ENCODE data around the gene MAN2A2. TPM values are rescaled to one million over a fixed set of nuclear protein-coding genes. Genes with fewer than 3 reads are reported as not detected.
"Not testable (repeated sequence)": the region's sequence is repeated elsewhere in the genome, so short reads cannot be mapped to it uniquely, and the experiment has no call there.

Gene MAN2A2
- total RNA-seq, 2 donors from 2014 or later: 99.8 to 225 TPM

DNA sequence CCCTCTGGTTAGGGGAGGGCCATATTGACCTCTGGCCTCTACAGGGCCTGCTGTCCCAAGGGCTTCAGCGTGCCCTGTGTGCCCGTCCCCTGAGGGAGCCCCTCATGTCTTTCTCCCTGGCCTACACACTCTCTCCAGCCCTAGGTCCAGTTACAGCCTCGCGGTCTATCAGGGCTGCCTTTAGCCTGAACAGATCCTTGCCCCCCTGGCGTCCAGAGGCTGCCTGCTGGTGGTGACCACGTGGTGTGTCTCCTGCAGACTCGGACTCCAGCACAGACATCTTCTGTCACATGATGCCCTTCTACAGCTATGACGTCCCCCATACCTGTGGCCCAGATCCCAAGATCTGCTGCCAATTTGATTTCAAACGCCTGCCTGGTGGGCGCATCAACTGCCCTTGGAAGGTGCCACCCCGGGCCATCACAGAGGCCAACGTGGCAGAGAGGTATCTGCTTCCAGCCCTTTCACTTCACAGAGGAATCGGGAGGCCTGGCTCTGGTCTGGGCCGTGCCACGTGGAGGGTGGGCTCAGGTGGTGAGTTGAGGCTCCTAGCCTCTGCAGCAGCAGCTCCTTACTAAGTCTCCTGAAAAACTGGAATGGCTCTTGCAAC lies 4.1 kb downstream of the MAN2A2 start:
- peak overlapping the region in 1 of 2 donors; percentile 55 for H3K27ac Mint-ChIP-seq
- ATAC-seq (no peak), DNase-seq (ENCODE audit: low spot score in 2 of 2) (no peak)
- peaks cover 16 to 38% of the 10 kb centered on the region in 2 donors for H3K36me3 Mint-ChIP-seq
- H3K9me3 Mint-ChIP-seq: no peaks in the 10 kb centered on the region

DNA sequence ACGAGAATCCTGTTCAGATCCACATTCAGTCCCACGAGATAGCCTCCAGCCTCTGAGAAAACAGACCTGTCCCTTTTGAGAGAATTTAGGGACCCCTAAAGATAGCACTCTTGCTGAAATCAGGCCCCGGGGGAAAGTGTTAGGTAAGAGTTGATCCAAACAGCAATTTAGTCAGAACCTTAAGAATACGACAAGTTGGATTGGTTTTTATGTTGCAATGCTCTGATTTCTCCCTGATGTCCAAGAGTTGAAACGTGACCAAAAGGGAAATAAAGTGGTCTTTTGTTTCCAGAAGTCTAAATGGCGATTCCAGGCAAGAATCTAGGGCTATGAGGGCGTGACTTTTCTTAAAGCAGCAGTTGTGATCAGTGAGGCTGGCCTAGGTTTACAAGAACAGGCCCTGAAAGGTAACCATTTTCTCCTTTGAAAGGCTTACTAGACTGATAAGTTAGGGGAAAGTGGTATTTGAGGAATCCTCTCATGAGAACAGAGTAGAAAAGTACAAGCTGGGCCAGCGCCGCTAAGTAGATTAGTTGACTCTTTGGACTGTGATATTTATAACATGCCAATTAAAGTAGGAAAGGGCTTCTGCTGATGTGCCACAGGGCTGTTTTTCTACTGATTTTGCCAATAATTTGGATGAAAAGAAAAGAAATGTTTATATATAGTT lies 4.9 kb downstream of the MAN2A2 start:
- H3K36me3 Mint-ChIP-seq: peaks cover 16 to 39% of the 10 kb centered on the region in 2 donors
- H3K9me3 Mint-ChIP-seq: no peaks in the 10 kb centered on the region
- no peak for DNase-seq (ENCODE audit: low spot score in 2 of 2)
- no peak for ATAC-seq
- H3K27ac Mint-ChIP-seq: no peak overlapping the region

DNA sequence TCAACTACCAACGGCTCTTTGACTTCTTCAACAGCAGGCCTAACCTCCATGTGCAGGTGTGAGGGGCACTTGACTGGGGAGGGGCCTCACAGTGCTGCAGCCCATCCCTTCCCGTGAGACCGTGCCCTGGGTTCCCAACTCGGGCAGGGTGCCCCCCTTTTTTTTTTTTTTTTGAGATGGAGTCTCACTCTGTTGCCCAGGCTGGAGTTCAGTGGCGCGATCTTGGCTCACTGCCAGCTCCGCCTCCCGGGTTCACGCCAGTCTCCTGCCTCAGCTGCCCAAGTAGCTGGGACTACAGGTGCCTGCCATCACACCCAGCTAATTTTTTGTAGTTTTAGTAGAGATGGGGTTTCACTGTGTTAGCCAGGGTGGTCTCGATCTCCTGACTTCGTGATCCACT lies 6.3 kb downstream of the MAN2A2 start:
- H3K36me3 Mint-ChIP-seq: peaks cover 16 to 36% of the 10 kb centered on the region in 2 donors
- ATAC-seq; H3K27ac Mint-ChIP-seq; DNase-seq (ENCODE audit: low spot score in 2 of 2); H3K9me3 Mint-ChIP-seq: not testable (repeated sequence)

DNA sequence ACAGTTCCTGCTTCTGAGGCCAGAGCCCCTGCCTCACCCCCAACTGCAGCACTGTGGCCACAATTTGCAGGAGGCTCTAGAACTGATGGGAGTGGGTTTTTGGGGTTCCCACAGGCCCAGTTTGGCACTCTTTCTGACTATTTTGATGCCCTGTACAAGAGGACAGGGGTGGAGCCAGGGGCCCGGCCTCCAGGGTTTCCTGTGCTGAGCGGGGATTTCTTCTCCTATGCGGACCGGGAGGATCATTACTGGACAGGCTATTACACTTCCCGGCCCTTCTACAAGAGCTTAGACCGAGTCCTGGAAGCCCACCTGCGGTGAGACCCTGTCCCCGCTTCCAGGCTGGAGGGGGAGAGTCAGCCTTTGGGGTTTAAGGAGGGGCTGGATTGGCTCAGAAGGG lies 6.9 kb downstream of the MAN2A2 start:
- Mint-ChIP-seq H3K27ac (no peak overlapping the region), H3K36me3 (peaks cover 16 to 34% of the 10 kb centered on the region in 2 donors), H3K9me3 (no peaks in the 10 kb centered on the region)
- ATAC-seq (no peak), DNase-seq (ENCODE audit: low spot score in 2 of 2) (no peak)

DNA sequence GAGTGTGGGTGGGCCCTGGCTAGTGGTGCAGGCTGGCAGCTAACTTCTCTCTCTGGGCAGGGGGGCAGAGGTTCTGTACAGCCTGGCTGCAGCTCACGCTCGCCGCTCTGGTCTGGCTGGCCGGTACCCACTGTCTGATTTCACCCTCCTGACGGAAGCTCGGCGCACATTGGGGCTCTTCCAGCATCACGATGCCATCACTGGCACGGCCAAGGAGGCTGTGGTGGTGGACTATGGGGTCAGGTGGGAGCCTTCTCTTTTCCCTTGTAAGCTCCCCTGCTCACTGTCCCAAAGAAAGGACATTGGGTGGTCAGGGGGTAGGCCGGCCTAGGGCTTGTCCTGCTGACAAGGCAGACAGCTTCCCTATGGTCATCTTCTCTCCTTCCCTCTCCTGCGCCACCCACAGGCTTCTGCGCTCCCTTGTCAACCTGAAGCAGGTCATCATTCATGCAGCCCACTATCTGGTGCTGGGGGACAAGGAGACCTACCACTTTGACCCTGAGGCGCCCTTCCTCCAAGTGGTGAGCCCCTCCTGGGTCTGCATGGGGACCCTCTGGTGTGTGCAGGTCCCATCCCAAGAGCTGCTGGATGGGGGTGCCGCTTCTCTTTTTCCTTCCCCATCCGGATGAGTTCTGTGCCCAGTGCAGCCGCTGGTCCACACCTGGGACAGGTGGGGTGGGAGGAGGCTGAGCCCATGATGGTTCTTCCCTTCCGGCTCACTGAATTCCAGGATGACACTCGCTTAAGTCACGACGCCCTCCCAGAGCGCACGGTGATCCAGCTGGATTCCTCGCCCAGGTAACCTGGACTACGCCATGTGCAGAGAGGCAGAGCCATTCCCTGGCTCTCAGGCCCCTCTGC lies 7.6 kb downstream of the MAN2A2 start:
- H3K36me3 Mint-ChIP-seq: peaks cover 10 to 27% of the 10 kb centered on the region in 2 donors
- ATAC-seq: no peak
- DNase-seq (ENCODE audit: low spot score in 2 of 2): no peak
- no peak overlapping the region for H3K27ac Mint-ChIP-seq
- no peaks in the 10 kb centered on the region for H3K9me3 Mint-ChIP-seq

DNA sequence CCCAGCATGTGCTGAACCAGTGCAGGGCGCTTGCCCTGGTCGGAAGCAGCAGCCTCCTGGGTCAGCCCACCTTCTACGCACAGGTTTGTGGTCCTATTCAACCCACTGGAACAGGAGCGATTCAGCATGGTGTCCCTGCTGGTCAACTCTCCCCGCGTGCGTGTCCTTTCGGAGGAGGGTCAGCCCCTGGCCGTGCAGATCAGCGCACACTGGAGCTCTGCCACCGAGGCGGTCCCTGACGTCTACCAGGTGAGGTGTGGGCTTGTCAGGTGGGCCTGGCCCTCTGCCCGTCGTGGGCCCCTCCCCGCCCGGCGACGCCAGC lies 8.2 kb downstream of the MAN2A2 start:
- DNase-seq (ENCODE audit: low spot score in 2 of 2) (no peak), ATAC-seq (no peak)
- H3K9me3 Mint-ChIP-seq: no peaks in the 10 kb centered on the region
- H3K36me3 Mint-ChIP-seq: peaks cover 6 to 21% of the 10 kb centered on the region in 2 donors
- no peak overlapping the region for H3K27ac Mint-ChIP-seq

DNA sequence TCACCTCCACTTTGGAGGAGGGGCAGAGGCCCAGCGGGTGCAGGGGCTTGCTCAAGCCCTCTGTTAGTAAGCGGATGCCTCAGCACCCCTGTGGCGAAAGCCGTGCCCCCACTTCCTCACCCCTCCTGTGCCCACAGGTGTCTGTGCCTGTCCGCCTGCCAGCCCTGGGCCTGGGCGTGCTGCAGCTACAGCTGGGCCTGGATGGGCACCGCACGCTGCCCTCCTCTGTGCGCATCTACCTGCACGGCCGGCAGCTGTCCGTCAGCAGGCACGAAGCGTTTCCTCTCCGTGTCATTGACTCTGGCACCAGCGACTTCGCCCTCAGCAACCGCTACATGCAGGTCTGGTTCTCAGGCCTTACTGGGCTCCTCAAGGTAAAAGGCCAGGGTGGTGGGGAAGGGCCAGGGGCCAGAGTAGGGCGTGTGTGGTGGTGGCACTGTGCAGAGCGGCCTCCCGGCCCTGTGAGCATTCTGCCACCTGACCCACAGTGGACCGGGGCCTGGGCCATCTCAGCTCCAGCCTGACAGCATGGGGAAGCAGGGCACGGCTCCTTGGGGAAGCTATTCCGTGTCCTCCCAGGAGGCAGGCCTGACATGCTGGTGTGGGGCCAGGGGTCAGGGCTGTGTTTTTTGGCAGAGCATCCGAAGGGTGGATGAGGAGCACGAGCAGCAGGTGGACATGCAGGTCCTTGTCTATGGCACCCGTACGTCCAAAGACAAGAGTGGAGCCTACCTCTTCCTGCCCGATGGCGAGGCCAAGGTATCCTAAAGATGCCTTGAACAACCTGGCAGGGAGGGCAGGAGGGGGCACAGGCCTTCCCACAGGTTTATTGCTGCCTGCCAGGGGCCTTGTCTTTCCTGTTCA lies 9.0 kb downstream of the MAN2A2 start:
- Mint-ChIP-seq H3K36me3 (peaks cover 8 to 19% of the 10 kb centered on the region in 2 donors), H3K9me3 (no peaks in the 10 kb centered on the region), H3K27ac (no peak overlapping the region)
- DNase-seq (ENCODE audit: low spot score in 2 of 2): no peak
- ATAC-seq: no peak

DNA sequence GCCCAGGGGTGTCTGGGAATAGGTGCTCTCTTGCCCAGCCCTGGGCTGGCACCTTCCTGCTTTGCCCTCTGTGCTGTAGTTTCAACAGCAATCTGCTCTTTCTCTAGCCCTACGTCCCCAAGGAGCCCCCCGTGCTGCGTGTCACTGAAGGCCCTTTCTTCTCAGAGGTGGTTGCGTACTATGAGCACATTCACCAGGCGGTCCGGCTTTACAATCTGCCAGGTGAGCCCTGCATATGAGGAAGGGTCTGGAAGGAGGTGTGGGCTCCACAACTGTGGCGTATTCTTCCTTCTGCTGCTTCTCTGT lies 9.6 kb downstream of the MAN2A2 start:
- H3K36me3 Mint-ChIP-seq: peaks cover 13 to 14% of the 10 kb centered on the region in 2 donors
- no peak for ATAC-seq

DNA sequence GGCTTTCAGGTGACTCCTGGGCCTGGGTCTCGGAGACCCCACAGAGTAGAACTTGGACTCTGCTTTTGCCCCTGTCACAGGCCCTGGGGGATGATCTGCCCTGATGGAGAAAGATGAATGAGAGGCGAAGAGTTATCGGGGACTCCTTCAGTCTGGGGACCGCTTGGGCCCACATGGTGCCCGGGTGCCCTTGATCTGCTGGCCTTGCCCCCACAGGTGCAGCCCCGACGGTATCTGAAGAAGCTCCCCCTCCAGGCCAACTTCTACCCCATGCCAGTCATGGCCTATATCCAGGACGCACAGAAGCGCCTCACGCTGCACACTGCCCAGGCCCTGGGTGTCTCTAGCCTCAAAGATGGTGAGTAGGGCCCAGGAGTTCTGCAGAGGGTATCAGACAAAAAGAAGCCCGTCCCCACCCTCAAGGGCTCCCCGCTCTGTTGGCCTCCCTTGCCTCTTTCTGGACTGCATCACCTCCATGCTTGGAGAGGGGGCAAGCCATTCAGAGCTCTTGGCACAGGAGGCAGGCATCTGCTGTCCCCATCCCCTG lies 10.4 kb downstream of the MAN2A2 start:
- H3K9me3 Mint-ChIP-seq: no peaks in the 10 kb centered on the region
- ATAC-seq: no peak
- peaks cover 12 to 18% of the 10 kb centered on the region in 2 donors for H3K36me3 Mint-ChIP-seq
- peak overlapping the region in 1 of 2 donors; percentile 48 for H3K27ac Mint-ChIP-seq
- no peak for DNase-seq (ENCODE audit: low spot score in 2 of 2)

More for the DNA sequence above, 9.6 kb downstream of the MAN2A2 start:
- DNase-seq (ENCODE audit: low spot score in 2 of 2): no peak
- H3K27ac Mint-ChIP-seq: peak overlapping the region in 1 of 2 donors; percentile 48
- H3K9me3 Mint-ChIP-seq: no peaks in the 10 kb centered on the region

DNA sequence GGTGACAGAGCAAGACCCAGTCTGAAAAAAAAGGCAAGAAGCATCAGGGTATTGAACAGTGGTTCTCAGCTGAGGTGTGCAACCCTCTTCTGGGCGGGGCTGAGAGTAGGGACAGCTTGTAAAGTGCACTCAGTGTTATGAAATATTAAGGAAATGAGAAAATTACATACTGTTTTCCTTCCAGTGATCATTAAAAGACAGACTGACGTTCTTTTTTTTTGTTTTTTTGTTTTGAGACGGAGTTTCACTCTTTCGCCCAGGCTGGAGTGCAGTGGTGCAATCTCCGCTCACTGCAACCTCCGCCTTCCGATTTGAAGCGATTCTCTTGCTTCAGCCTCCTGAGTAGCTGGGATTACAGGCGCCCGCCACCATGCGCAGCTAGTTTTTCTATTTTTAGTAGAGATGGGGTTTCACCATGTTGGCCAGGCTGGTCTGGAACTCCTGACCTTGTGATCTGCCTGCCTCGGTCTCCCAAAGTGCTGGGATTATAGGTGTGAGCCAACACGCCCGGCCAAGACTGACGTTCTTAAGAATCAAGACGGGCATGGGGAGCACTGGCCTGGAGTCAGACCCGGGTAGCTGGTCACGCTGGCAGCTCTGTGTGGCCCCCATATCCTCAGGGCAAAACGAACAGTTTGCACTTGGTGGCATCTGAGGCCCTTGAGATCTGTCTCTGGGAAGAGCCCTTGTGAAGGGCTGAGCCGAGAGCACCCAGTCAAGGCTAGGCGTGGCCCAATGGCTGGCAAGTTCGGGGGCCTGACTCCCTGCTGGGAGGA lies 11.4 kb downstream of the MAN2A2 start:
- no peak for DNase-seq (ENCODE audit: low spot score in 2 of 2)
- H3K9me3 Mint-ChIP-seq: no peaks in the 10 kb centered on the region
- peaks cover 11 to 14% of the 10 kb centered on the region in 2 donors for H3K36me3 Mint-ChIP-seq
- ATAC-seq: no peak
- H3K27ac Mint-ChIP-seq: peak overlapping the region in 1 of 2 donors; percentile 65

DNA sequence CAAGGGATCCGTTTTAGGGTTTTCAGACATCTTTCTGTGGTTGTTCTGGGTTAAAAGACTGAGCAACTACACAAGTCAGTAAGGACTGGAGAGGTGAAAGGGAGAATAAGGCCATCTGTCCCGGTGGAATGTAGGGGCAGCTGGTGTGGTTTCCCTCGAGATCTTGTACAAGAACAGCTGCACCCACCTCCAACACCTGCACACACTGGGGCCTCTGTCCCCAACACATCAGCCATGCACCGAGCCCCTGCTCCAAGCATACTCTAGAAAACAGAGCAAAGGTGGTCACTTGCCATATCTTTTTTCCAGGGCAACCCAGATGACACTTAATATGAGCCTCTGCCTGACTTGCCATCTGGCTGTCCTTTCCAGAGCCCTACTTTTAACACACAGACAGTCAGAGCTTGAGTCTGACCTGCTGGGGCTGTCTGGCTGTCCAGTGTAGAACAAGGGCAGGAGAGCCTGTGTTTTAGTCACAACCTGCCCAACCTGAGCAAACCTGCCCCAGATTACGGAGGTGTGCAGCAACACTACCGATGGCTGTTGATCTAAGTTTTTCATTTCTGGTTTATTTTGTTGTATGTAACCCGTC lies 12.2 kb downstream of the MAN2A2 start:
- ATAC-seq: no peak
- H3K9me3 Mint-ChIP-seq: no peaks in the 10 kb centered on the region
- H3K27ac Mint-ChIP-seq: peak overlapping the region; percentile 29 to 65
- peaks cover 16 to 21% of the 10 kb centered on the region in 2 donors for H3K36me3 Mint-ChIP-seq
- no peak for DNase-seq (ENCODE audit: low spot score in 2 of 2)

DNA sequence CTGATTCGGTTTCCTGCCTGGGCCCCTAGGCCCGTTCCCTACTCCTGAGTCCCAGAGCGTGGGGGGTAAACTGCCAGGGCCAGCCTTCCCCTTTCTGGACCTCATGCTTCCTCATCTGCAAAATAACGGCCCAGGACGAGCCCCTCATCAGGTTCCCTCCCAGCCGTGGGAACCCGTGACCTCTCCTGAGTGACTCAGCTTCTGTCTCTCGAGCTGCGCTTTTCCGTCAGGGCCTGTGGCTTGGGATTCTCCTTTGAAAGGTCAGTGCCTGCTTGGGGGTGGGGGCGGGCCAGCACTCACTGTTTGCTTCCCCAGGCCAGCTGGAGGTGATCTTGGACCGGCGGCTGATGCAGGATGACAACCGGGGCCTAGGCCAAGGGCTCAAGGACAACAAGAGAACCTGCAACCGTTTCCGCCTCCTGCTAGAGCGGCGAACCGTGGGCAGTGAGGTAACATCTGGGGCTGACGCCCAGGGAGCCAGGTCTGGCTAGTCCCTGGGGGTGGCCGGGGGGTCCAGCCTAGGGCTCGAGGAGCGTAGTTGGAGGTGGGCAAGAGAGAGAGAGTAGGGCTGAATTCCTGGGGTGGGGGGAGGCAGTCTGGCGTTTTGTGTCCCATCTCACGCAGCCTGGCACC lies 12.8 kb downstream of the MAN2A2 start:
- Mint-ChIP-seq H3K9me3 (no peaks in the 10 kb centered on the region), H3K27ac (peak overlapping the region; percentile 29 to 55), H3K36me3 (peaks cover 16 to 21% of the 10 kb centered on the region in 2 donors)
- DNase-seq (ENCODE audit: low spot score in 2 of 2): no peak
- no peak for ATAC-seq

DNA sequence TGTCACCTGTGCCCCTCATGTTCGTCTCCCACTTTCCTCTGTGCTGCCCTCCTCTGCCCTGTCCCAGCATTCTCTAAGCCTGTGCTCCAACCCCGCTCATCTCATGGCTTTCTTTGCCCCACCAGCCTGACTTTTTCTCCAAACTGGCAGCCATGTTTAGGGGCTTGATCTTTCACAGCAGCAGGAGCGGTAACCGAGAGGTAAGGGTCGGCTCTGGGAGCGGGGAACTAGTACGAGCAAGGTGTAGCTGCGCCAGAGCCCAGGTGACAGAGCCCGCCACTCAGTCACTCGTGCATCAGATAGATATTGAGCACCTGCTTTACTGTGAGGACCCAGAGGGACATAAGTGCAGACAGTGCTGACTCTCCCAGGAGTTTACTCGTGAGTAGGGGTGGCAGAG lies 13.4 kb downstream of the MAN2A2 start:
- H3K9me3 Mint-ChIP-seq: no peaks in the 10 kb centered on the region
- no peak for ATAC-seq
- H3K36me3 Mint-ChIP-seq: peaks cover 16 to 21% of the 10 kb centered on the region in 2 donors
- no peak for DNase-seq (ENCODE audit: low spot score in 2 of 2)
- no peak overlapping the region for H3K27ac Mint-ChIP-seq

DNA sequence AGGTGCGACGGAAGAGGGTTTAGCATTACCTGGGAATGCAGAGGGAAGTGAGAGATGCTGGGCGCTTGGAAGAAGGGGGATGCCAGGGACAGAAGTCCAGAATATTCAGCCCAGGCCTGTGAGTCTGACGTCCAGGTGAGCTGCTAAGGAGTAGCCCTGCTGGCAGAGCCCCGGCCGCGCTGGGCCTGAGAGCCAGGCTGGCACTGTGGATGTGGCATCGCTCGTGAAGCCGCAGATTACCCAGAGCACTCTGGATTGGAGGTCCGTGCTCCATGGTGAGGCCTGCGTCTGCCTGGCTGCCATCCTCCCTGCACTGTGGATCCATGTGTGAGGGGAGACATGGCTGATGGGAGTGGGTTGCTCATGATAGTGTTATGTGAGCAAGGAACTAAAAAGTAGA lies 14.5 kb downstream of the MAN2A2 start:
- Mint-ChIP-seq H3K27ac (peak overlapping the region in 1 of 2 donors; percentile 91), H3K9me3 (no peaks in the 10 kb centered on the region), H3K36me3 (peaks cover 16 to 21% of the 10 kb centered on the region in 2 donors)
- DNase-seq (ENCODE audit: low spot score in 2 of 2) (no peak), ATAC-seq (no peak)

Data from activated naive CD4-positive, alpha-beta T cell treated with anti-CD3 and anti-CD28 coated beads, Interleukin-2, amount 50 U/mL, for 72 hours (primary cell).